ENCODE measurements around the gene CWC27. TPM values are rescaled to one million over a fixed set of nuclear protein-coding genes. Genes with fewer than 3 reads are reported as not detected.
A peak's percentile ranks its signal among the peaks of the same experiment; 100 is the strongest.

The CWC27 gene
- total RNA-seq, 1 donor from 2014 or later: 16.3 TPM

- Histone ChIP-seq H3K4me1 (peaks cover 23% of the 10 kb centered on the region), H3K9me3 (no peaks in the 10 kb centered on the region), H3K36me3 (no peaks in the 10 kb centered on the region), H3K4me3 (no peak overlapping the region), H3K27ac (no peak overlapping the region), H3K27me3 (no peaks in the 10 kb centered on the region)
- ATAC-seq: no peak
- no peak for TF ChIP-seq CTCF (IDR thresholded peaks at IDR 0.05)
- intact Hi-C loops (cut with DNase I): no loop called here
- DNase-seq: no peak
Observed at GRCh38 chr5:65034029-65034812, 265.5 kb downstream of the CWC27 start.

- Histone ChIP-seq H3K27me3 (no peaks in the 10 kb centered on the region), H3K4me1 (peaks cover 23% of the 10 kb centered on the region), H3K9me3 (no peaks in the 10 kb centered on the region), H3K27ac (peak overlapping the region; percentile 95), H3K4me3 (peak overlapping the region; percentile 64), H3K36me3 (no peaks in the 10 kb centered on the region)
- DNase-seq (peak; percentile 62), ATAC-seq (no peak)
- intact Hi-C loops (cut with DNase I): no loop called here
- TF ChIP-seq CTCF (IDR thresholded peaks at IDR 0.05): no peak
Observed at GRCh38 chr5:65034813-65035209, 266.1 kb downstream of the CWC27 start.

- Histone ChIP-seq H3K9me3 (no peaks in the 10 kb centered on the region), H3K27ac (peak overlapping the region; percentile 95), H3K4me3 (peak overlapping the region; percentile 64), H3K36me3 (no peaks in the 10 kb centered on the region), H3K4me1 (peaks cover 23% of the 10 kb centered on the region), H3K27me3 (no peaks in the 10 kb centered on the region)
- intact Hi-C loops (cut with DNase I): no loop called here
- ATAC-seq (peak; percentile 97), DNase-seq (peak; percentile 96)
- no peak for TF ChIP-seq CTCF (IDR thresholded peaks at IDR 0.05)
Observed at GRCh38 chr5:65035211-65036206, 266.8 kb downstream of the CWC27 start.

DNA sequence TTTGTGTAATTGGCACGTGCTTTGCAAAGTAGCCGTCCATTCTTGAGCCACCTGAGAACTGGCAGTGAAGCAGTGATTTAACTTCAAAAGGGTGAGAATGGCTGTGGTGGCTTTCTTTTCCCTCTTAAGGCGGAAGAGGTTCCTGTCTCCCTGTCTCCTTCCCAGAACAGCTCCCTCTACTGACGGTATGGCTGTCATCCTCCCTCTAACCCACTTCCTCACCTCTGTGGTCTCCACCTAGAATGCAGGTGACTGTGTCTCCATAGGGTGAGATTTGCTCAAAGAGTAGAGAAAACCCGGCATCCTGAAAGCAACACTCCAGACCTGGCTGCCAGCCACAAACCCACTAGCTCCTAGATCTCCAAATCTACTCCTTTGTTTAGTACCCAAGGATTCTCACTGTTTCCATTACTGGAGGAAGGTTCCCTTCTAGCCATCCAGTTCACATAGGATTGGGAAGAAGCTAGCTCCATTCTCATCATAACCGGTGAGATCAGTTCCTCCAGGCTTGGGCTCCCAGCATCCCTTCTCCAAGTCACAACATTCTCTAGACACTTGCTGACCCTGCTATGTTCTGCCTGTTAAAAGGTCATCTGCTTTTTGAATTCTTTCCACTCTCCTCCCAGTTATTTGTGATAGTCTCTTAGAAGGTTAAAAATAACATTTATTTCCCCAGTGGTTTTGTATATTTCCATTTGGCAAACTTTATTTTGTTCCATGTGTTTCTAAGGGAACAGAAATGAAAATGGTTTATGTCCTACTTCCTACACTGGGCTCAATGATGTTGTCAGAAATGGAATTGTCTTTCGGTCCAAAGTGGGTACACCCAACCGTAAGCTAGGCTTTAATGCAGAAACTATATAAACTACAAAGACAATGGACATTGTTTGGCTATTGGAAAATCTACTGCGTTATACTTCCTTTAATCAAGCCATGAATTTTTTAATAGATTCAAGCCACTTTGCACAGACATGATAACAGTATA, 269.4 kb downstream of the CWC27 start:
- intact Hi-C loops (cut with DNase I): no loop called here
- peak; percentile 43 for TF ChIP-seq CTCF (IDR thresholded peaks at IDR 0.05)
- H3K36me3 ChIP-seq: no peaks in the 10 kb centered on the region
- peak overlapping the region; percentile 60 for H3K27ac ChIP-seq
- no peak overlapping the region for H3K4me3 ChIP-seq
- H3K4me1 ChIP-seq: peaks cover 23% of the 10 kb centered on the region
- no peaks in the 10 kb centered on the region for H3K9me3 ChIP-seq
- DNase-seq (no peak), ATAC-seq (peak; percentile 14)
- no peaks in the 10 kb centered on the region for H3K27me3 ChIP-seq
